C4-2B (cell line): ENCODE results near the gene REXO2.

Source experiments
- H3K27ac ChIP-seq: fragments of 450-650 bp; 2 replicates; pipeline ENCODE4 v1.5.1; 2017
- ZFX ChIP-seq: fragments of 450-650 bp; IDR thresholded peaks from 2 replicates; pipeline ENCODE4 v1.6.1; 2017
- TF ChIP-seq, protein P1 (sequence below): fragments of 450-650 bp; conservative IDR thresholded peaks from 2 replicates; pipeline ENCODE4 v1.5.1; 2017; ENCODE audit warnings: mild to moderate bottlenecking

REXO2 gene

GRCh38 chr11:114441921-114442320 is 2.7 kb downstream of the REXO2 start:
- no peak overlapping the region for H3K27ac ChIP-seq
- TF ChIP-seq, protein P1, sequence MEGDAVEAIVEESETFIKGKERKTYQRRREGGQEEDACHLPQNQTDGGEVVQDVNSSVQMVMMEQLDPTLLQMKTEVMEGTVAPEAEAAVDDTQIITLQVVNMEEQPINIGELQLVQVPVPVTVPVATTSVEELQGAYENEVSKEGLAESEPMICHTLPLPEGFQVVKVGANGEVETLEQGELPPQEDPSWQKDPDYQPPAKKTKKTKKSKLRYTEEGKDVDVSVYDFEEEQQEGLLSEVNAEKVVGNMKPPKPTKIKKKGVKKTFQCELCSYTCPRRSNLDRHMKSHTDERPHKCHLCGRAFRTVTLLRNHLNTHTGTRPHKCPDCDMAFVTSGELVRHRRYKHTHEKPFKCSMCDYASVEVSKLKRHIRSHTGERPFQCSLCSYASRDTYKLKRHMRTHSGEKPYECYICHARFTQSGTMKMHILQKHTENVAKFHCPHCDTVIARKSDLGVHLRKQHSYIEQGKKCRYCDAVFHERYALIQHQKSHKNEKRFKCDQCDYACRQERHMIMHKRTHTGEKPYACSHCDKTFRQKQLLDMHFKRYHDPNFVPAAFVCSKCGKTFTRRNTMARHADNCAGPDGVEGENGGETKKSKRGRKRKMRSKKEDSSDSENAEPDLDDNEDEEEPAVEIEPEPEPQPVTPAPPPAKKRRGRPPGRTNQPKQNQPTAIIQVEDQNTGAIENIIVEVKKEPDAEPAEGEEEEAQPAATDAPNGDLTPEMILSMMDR, result no peak
- no peak for TF ChIP-seq ZFX

GRCh38 chr11:114442536-114442935 is 3.3 kb downstream of the REXO2 start:
- no peak overlapping the region for H3K27ac ChIP-seq
- TF ChIP-seq, protein P1, result no peak
- no peak for TF ChIP-seq ZFX

DNA sequence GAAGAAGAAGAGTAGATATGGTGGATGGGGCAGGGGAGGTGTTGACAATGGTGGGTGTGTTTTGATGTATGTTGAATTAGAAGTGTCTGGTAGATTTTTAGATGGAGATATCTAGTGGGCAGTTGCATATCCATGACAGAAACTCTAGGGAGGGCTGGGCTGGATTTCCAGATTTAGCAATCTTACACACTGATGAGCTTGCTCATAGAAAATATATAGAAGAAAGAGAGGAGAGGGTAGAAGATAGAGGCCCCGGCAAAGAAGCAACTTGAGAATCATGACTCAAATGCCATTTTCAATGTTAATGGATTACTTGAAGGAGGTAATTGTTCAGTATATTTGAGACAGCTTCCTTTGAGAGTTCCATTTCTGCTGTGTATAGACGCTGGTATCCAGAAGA is 8.2 kb downstream of the REXO2 start:
- TF ChIP-seq, protein P1, result no peak
- TF ChIP-seq ZFX, result no peak
- H3K27ac ChIP-seq, result no peak overlapping the region

DNA sequence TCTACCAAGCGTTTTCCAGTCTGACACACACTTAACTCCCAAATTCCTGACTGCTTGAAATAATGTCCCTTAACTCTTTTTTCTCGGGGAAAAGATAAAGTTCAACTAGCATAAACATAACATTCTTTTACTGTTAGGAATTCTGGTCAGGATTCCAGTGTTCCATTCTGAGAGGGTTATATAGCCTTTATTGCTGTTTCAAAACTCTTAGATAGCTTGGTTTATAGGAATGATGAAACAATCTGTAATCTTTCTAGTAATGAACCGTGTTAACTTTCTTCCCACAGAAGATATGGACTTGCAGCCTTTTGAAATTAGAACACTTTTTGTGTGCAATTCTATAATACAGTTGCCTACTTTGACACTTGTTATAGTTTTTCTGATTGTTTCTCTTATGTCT is 8.6 kb downstream of the REXO2 start:
- TF ChIP-seq, protein P1, result no peak
- no peak for TF ChIP-seq ZFX
- H3K27ac ChIP-seq, result no peak overlapping the region

DNA sequence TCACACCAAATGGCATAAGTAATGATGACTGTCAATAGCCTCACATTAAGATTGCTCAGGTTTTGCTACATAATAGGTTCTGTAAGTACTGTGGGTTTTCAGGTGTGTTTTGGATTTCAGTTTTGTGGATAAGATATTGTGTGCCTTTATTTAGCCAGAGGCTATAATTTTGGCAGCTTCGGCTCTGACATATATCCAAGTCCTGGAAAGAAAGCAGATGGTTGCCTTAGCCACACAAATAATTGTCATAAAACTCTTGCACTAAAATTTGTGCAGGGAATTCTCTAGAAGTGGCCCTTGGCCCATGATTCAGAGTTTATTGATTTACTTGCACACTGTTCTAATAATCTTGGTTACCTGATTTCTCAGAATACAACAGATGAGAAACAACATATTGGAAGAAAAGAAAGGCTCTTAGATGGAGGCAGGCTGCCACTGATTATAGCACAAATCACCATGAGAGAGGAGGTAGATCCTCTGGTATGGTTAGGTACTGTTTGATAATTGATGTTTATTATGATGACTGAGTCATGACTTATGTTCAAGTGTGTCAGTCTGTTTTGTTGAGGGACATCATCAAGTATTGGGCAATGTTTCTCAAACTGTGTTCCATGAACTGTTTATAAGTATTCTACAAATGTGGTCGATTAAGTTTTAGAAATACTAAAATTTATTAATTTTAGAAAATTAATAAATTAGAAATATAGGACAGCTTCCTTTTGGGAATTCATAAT is 9.6 kb downstream of the REXO2 start:
- H3K27ac ChIP-seq, result no peak overlapping the region
- TF ChIP-seq ZFX, result no peak
- TF ChIP-seq, protein P1, result no peak

DNA sequence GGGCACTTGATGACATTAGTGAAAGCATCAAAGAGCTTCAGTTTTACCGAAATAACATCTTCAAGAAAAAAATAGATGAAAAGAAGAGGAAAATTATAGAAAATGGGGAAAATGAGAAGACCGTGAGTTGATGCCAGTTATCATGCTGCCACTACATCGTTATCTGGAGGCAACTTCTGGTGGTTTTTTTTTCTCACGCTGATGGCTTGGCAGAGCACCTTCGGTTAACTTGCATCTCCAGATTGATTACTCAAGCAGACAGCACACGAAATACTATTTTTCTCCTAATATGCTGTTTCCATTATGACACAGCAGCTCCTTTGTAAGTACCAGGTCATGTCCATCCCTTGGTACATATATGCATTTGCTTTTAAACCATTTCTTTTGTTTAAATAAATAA is 10.6 kb downstream of the REXO2 start:
- no peak overlapping the region for H3K27ac ChIP-seq
- no peak for TF ChIP-seq ZFX
- TF ChIP-seq, protein P1, result no peak

DNA sequence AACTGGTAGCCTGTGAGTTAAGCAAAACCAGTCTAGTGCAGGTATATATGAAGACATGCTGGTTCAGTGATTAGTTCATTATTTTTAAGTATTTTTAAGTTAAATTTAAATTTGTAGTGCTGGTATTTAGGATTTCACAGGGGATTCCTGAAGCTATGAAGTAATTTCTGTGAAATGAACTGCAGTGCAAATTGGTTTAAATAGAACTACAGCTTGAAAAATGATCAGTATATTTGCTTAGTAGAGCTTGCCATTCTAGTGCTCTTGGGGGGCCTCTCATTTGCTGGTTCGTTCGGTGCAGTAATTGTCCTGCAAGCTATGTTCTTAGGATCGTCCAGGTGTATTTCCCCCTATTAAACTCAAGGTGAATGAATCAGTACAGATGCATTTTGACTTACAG is 13.1 kb downstream of the REXO2 start:
- TF ChIP-seq ZFX, result no peak
- TF ChIP-seq, protein P1, result no peak
- H3K27ac ChIP-seq, result no peak overlapping the region
